SK-N-SH (cell line): Measurements from ENCODE around the gene RDH12. TPM values are rescaled to one million over a fixed set of nuclear protein-coding genes. Genes with fewer than 3 reads are reported as not detected.

Source experiments
- CTCF ChIA-PET: fragments of 300-600, 350-600 bp; formaldehyde crosslinking; extraction: SDS; loops from one replicate; lab custom pipeline; 2021; lab: Yijun Ruan, JAX
- POLR2A ChIA-PET: fragments of 350-600 bp; sonication (Branson Sonifier 250); formaldehyde crosslinking; extraction: SDS; loops from one replicate; lab custom pipeline; 2020; ENCODE audit warnings: antibody characterized with exemption, inconsistent platforms; lab: Yijun Ruan, JAX
- DNase-seq: peaks from one replicate; pipeline ENCODE4 v3.0.0; 2012
- H2AFZ ChIP-seq: fragments of 200-600 bp; sonication (generic); 2 replicates; pipeline ENCODE4 v1.8.1; 2016; ENCODE audit warnings: antibody characterized with exemption, mild to moderate bottlenecking, low read depth
- H3F3A ChIP-seq: fragments of 200-600 bp; sonication (generic); replicated peaks from 2 replicates; pipeline ENCODE3; 2016; ENCODE audit warnings: antibody characterized with exemption, mild to moderate bottlenecking; ENCODE audit not compliant: insufficient read depth
- H3K27ac ChIP-seq, 2 experiments: fragments of 200-500 bp in 1 of 2; fragments of 200-600 bp in 1 of 2; sonication (Bioruptor generic) in 1 of 2; sonication (generic), shearing (Covaris generic) in 1 of 2; 2 replicates each; pipeline versions ENCODE4 v1.5.1 to v1.6.1; 2014 to 2016; ENCODE audit warnings: low read depth in 2 of 2, inconsistent platforms in 1 of 2, low read length in 1 of 2, mild to moderate bottlenecking in 1 of 2, mixed read lengths in 1 of 2
- H3K27me3 ChIP-seq: fragments of 200-600 bp; sonication (generic), shearing (Covaris generic); 2 replicates; pipeline ENCODE4 v1.6.1; 2016; ENCODE audit warnings: mixed run types; ENCODE audit not compliant: insufficient read depth
- H3K36me3 ChIP-seq, 2 experiments: fragments of 200-500 bp in 1 of 2; fragments of 200-600 bp in 1 of 2; sonication (Bioruptor generic) in 1 of 2; sonication (generic) in 1 of 2; replicated peaks in 1 of 2; 2 replicates each; pipeline versions ENCODE3 to v1.5.1; 2014 to 2016; ENCODE audit warnings: low read length in 1 of 2, mild to moderate bottlenecking in 1 of 2; ENCODE audit not compliant: insufficient read depth in 2 of 2, control insufficient read depth in 1 of 2
- H3K4me1 ChIP-seq, 2 experiments: fragments of 200-500 bp in 1 of 2; fragments of 200-600 bp in 1 of 2; sonication (Bioruptor generic) in 1 of 2; sonication (generic), shearing (Covaris generic) in 1 of 2; 2 replicates each; pipeline versions ENCODE4 v1.5.1 to v1.6.1; 2014 to 2016; ENCODE audit warnings: low read depth in 1 of 2, low read length in 1 of 2, mixed run types in 1 of 2; ENCODE audit not compliant: insufficient read depth in 2 of 2, control insufficient read depth in 1 of 2
- H3K4me2 ChIP-seq: fragments of 200-600 bp; sonication (generic), shearing (Covaris generic); 2 replicates; pipeline ENCODE4 v1.6.1; 2017; ENCODE audit warnings: mixed run types
- H3K4me3 ChIP-seq, 2 experiments: fragments of 200-500 bp in 1 of 2; fragments of 200-600 bp in 1 of 2; sonication (Bioruptor generic) in 1 of 2; sonication (generic), shearing (Covaris generic) in 1 of 2; 2 replicates each; pipeline versions ENCODE4 v1.5.1 to v1.8.1; 2014 to 2016; ENCODE audit warnings: low read depth in 2 of 2, inconsistent platforms in 1 of 2, low read length in 1 of 2, mild to moderate bottlenecking in 1 of 2, mixed read lengths in 1 of 2, moderate library complexity in 1 of 2
- H3K79me2 ChIP-seq: fragments of 200-600 bp; sonication (generic); 2 replicates; pipeline ENCODE4 v1.8.1; 2017; ENCODE audit warnings: mild to moderate bottlenecking; ENCODE audit not compliant: insufficient read depth
- H3K9ac ChIP-seq: fragments of 200-600 bp; sonication (generic); 2 replicates; pipeline ENCODE4 v1.6.1; 2017; ENCODE audit warnings: mixed run types
- H3K9me2 ChIP-seq: fragments of 200-600 bp; sonication (generic); 2 replicates; pipeline ENCODE4 v1.6.1; 2017; ENCODE audit warnings: mixed run types
- H3K9me3 ChIP-seq: fragments of 200-600 bp; sonication (generic); 2 replicates; pipeline ENCODE4 v1.6.1; 2017; ENCODE audit warnings: mixed run types, mild to moderate bottlenecking, moderate library complexity
- H4K20me1 ChIP-seq: fragments of 200-600 bp; sonication (generic); 2 replicates; pipeline ENCODE4 v1.6.1; 2017; ENCODE audit warnings: mild to moderate bottlenecking, mixed run types; ENCODE audit not compliant: insufficient read depth
- FOXJ3 ChIP-seq: sonication (generic); formaldehyde crosslinking; IDR thresholded peaks from 2 replicates; pipeline ENCODE4 v1.5.1; 2020; ENCODE audit warnings: mild to moderate bottlenecking, missing genetic modification reagents
- FOXM1 ChIP-seq: IDR thresholded peaks from 2 replicates; pipeline ENCODE4 v1.4.0; 2012; ENCODE audit warnings: low read depth, mild to moderate bottlenecking
- GABPA ChIP-seq: IDR thresholded peaks from 2 replicates; pipeline ENCODE4 v1.4.0; 2012; ENCODE audit warnings: low read depth, mild to moderate bottlenecking
- JUND ChIP-seq: IDR thresholded peaks from 2 replicates; pipeline ENCODE4 v1.4.0; 2012
- POLR2AphosphoS5 ChIP-seq: IDR thresholded peaks from 2 replicates; pipeline ENCODE4 v1.6.1; 2012; ENCODE audit warnings: low read depth, low read length
- RCOR1 ChIP-seq: fragments of 150-350 bp; IDR thresholded peaks from 2 replicates; pipeline ENCODE4 v1.6.1; 2017; ENCODE audit warnings: antibody characterized with exemption, low read length
- RFX5 ChIP-seq: IDR thresholded peaks from 2 replicates; pipeline ENCODE4 v1.6.1; 2012; ENCODE audit warnings: mild to moderate bottlenecking, improper control_type of control experiment, low read length
- RXRA ChIP-seq: IDR thresholded peaks from 2 replicates; pipeline ENCODE4 v1.4.0; 2012; ENCODE audit warnings: low read depth, mild to moderate bottlenecking, borderline replicate concordance
- SMC3 ChIP-seq: IDR thresholded peaks from 2 replicates; pipeline ENCODE4 v1.6.1; 2012; ENCODE audit warnings: low read depth, low read length, improper control_type of control experiment
- TCF12 ChIP-seq: IDR thresholded peaks from 2 replicates; pipeline ENCODE4 v1.4.0; 2012
- TEAD4 ChIP-seq: IDR thresholded peaks from 2 replicates; pipeline ENCODE4 v1.4.0; 2012; ENCODE audit warnings: mild to moderate bottlenecking, borderline replicate concordance; ENCODE audit not compliant: insufficient read depth
- WGBS: methylation state at CpG from one replicate; pipeline ENCODE4 v1.1.6; 2017; ENCODE audit warnings: low lambda C conversion rate; 5-methylcytosine and 5-hydroxymethylcytosine counted together
- polyA plus RNA-seq, 3 experiments: library from polyadenylated mRNA; depleted of rRNA; stranded (reverse); fragments of >200 nt; gene quantifications; 2 replicates each; pipeline ENCODE4 v1.2.3, GENCODE V29; 2012
- TF ChIP-seq, protein P1 (sequence below): IDR thresholded peaks from 2 replicates; pipeline ENCODE4 v1.4.0; 2012; ENCODE audit warnings: low read depth
- TF ChIP-seq, protein P2 (sequence below): fragments of 150-350 bp; IDR thresholded peaks from 2 replicates; pipeline ENCODE4 v1.6.1; 2017; ENCODE audit warnings: antibody characterized with exemption, low read length, low read depth, borderline replicate concordance
- TF ChIP-seq, protein P3 (sequence below): IDR thresholded peaks from 2 replicates; pipeline ENCODE4; 2012
- TF ChIP-seq, protein P4 (sequence below): IDR thresholded peaks from 2 replicates; pipeline ENCODE4 v1.4.0; 2012; ENCODE audit warnings: low read depth, borderline replicate concordance
- TF ChIP-seq, protein P5 (sequence below): IDR thresholded peaks from 2 replicates; pipeline ENCODE4 v1.4.0; 2012; ENCODE audit warnings: low read depth, borderline replicate concordance

Gene RDH12
- polyA plus RNA-seq, 1 of the 3 experiments (the other 2 are of a cell fraction) = not detected

DNA sequence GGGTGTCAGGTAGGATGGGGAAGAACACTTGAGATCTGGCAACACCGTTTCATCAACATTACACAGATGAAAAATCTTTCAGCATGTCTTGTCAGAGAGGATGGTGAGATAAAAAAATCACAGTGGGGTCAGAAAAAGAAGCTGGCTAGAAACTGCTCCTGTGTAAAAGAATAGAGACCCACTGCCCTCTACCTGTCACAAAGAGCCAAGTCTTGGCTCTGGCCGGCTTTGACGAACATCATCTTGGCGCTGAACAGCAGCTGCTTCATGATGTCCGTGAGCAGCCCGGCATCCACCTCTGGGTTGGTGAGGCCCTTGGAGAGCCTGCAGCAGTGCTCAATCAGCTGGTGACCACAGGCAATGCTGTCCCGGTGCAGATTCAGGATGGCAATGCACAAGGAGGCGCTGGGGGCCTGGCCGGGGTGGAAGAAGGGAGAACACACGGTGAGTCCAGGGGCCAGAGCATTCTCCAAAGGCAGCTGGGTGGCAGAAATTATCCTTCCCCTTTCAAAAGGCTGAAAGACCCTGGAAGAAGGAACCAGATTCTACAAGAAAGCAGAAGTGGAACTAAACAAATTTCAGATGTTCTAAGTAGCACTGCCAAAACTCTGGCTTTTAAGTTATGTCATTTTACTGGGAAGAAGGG lies 64.5 kb downstream of the RDH12 start:
- H2AFZ ChIP-seq = no peak overlapping the region
- H3K9ac ChIP-seq = no peak overlapping the region
- H4K20me1 ChIP-seq = no peaks in the 10 kb centered on the region
- H3K27me3 ChIP-seq = no peaks in the 10 kb centered on the region
- H3K9me3 ChIP-seq = no peaks in the 10 kb centered on the region
- H3K79me2 ChIP-seq = no peaks in the 10 kb centered on the region
- no peak overlapping the region for H3K4me3 ChIP-seq
- no peak overlapping the region for H3K27ac ChIP-seq
- H3F3A ChIP-seq = no peaks in the 10 kb centered on the region
- POLR2A ChIA-PET = no interaction called here
- no peaks in the 10 kb centered on the region for H3K9me2 ChIP-seq
- TF ChIP-seq, protein P1, sequence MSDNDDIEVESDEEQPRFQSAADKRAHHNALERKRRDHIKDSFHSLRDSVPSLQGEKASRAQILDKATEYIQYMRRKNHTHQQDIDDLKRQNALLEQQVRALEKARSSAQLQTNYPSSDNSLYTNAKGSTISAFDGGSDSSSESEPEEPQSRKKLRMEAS = no peak
- TF ChIP-seq FOXM1 (no peak), RXRA (no peak)
- TF ChIP-seq, protein P2, sequence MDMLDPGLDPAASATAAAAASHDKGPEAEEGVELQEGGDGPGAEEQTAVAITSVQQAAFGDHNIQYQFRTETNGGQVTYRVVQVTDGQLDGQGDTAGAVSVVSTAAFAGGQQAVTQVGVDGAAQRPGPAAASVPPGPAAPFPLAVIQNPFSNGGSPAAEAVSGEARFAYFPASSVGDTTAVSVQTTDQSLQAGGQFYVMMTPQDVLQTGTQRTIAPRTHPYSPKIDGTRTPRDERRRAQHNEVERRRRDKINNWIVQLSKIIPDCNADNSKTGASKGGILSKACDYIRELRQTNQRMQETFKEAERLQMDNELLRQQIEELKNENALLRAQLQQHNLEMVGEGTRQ = no peak
- H3K4me1 ChIP-seq = no peaks in the 10 kb centered on the region
- H3K4me2 ChIP-seq = no peak overlapping the region
- peaks cover 62 to 85% of the 10 kb centered on the region in 2 experiments for H3K36me3 ChIP-seq
- WGBS = 86% methylated on average over 10 of the region's 10 CpGs
- DNase-seq = no peak
- CTCF ChIA-PET = interaction anchor here (1.1 kb wide), 1 partner anchor 11 kb away, joined by 3 read pairs; no protein-coding TSS in a partner anchor

DNA sequence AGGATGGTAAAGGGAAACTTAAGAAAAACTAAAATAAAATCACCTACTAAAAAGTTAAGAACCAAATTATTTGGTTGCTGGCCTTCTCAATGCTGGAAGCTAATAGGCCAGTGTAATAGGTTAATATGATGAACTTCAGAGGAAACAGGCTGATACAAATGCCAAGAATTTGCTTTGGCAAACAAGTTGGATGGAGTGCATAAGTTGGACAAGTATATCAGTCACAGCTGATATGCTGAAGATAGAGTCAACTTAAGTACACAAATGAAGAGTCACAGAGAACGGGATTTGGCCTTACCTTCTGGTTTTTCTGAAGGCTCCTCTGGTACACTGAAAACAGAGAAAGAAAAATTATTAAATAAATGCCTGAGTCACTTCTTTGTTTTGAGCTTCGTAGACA lies 66.5 kb downstream of the RDH12 start:
- Histone ChIP-seq H3K9me2 (no peaks in the 10 kb centered on the region), H4K20me1 (no peaks in the 10 kb centered on the region), H3K9me3 (no peaks in the 10 kb centered on the region), H3K4me2 (no peak overlapping the region), H3K79me2 (no peaks in the 10 kb centered on the region), H2AFZ (no peak overlapping the region), H3K4me3 (no peak overlapping the region), H3F3A (no peaks in the 10 kb centered on the region), H3K4me1 (no peaks in the 10 kb centered on the region), H3K36me3 (peaks cover 67 to 81% of the 10 kb centered on the region in 2 experiments), H3K27ac (no peak overlapping the region), H3K27me3 (no peaks in the 10 kb centered on the region), H3K9ac (no peak overlapping the region)
- TF ChIP-seq RCOR1 = no peak
- TF ChIP-seq, protein P3, sequence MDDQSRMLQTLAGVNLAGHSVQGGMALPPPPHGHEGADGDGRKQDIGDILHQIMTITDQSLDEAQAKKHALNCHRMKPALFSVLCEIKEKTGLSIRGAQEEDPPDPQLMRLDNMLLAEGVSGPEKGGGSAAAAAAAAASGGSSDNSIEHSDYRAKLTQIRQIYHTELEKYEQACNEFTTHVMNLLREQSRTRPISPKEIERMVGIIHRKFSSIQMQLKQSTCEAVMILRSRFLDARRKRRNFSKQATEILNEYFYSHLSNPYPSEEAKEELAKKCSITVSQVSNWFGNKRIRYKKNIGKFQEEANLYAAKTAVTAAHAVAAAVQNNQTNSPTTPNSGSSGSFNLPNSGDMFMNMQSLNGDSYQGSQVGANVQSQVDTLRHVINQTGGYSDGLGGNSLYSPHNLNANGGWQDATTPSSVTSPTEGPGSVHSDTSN = no peak
- no peak for TF ChIP-seq RFX5
- TF ChIP-seq TCF12 = no peak
- TF ChIP-seq, protein P4, sequence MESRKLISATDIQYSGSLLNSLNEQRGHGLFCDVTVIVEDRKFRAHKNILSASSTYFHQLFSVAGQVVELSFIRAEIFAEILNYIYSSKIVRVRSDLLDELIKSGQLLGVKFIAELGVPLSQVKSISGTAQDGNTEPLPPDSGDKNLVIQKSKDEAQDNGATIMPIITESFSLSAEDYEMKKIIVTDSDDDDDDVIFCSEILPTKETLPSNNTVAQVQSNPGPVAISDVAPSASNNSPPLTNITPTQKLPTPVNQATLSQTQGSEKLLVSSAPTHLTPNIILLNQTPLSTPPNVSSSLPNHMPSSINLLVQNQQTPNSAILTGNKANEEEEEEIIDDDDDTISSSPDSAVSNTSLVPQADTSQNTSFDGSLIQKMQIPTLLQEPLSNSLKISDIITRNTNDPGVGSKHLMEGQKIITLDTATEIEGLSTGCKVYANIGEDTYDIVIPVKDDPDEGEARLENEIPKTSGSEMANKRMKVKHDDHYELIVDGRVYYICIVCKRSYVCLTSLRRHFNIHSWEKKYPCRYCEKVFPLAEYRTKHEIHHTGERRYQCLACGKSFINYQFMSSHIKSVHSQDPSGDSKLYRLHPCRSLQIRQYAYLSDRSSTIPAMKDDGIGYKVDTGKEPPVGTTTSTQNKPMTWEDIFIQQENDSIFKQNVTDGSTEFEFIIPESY = no peak
- TF ChIP-seq JUND = no peak
- TF ChIP-seq GABPA = no peak
- TF ChIP-seq TEAD4 = no peak
- TF ChIP-seq, protein P5, sequence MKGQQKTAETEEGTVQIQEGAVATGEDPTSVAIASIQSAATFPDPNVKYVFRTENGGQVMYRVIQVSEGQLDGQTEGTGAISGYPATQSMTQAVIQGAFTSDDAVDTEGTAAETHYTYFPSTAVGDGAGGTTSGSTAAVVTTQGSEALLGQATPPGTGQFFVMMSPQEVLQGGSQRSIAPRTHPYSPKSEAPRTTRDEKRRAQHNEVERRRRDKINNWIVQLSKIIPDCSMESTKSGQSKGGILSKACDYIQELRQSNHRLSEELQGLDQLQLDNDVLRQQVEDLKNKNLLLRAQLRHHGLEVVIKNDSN = no peak
- TF ChIP-seq POLR2AphosphoS5 = no peak
- TF ChIP-seq, protein P2 = no peak
- TF ChIP-seq FOXJ3 (CRISPR knock-in tag) = no peak
- TF ChIP-seq SMC3 = no peak
- 95% methylated on average over 2 of the region's 2 CpGs for WGBS
- ChIA-PET POLR2A (no interaction called here), CTCF (no interaction called here)
- DNase-seq = no peak
